ENCODE results near the gene GDF15.

GDF15 gene

DNA sequence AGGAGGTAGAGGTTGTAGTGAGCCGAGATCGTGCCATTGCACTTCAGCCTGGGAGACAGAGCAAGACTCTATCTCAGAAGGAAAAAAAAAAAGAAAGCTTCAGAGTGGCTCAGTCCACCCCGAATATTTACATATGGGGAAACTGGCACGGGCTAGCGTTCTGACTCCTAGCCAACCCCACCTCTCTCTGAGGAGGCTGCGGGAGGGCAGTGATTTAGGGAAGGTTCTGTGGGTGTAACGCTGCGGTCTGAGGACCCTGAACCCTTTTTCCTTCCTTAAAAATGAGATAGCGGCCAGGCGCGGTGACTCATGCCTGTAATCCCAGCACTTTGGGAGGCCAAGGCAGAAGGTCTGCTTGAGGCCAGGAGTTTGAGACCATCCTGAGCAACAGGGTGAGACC lies 6.5 kb downstream of the GDF15 start (continued):
- no peak for TF ChIP-seq INSM2 (tag by site-specific recombination; IDR thresholded peaks at IDR 0.05)
- no peak for TF ChIP-seq ZNF843 (tag by site-specific recombination; IDR thresholded peaks at IDR 0.05)
- no peak for TF ChIP-seq SP3 (tag by site-specific recombination; IDR thresholded peaks at IDR 0.05)
- TF ChIP-seq ZFP41 (tag by site-specific recombination; IDR thresholded peaks at IDR 0.05; ENCODE audit: borderline replicate concordance), result no peak
- TF ChIP-seq, protein P1, sequence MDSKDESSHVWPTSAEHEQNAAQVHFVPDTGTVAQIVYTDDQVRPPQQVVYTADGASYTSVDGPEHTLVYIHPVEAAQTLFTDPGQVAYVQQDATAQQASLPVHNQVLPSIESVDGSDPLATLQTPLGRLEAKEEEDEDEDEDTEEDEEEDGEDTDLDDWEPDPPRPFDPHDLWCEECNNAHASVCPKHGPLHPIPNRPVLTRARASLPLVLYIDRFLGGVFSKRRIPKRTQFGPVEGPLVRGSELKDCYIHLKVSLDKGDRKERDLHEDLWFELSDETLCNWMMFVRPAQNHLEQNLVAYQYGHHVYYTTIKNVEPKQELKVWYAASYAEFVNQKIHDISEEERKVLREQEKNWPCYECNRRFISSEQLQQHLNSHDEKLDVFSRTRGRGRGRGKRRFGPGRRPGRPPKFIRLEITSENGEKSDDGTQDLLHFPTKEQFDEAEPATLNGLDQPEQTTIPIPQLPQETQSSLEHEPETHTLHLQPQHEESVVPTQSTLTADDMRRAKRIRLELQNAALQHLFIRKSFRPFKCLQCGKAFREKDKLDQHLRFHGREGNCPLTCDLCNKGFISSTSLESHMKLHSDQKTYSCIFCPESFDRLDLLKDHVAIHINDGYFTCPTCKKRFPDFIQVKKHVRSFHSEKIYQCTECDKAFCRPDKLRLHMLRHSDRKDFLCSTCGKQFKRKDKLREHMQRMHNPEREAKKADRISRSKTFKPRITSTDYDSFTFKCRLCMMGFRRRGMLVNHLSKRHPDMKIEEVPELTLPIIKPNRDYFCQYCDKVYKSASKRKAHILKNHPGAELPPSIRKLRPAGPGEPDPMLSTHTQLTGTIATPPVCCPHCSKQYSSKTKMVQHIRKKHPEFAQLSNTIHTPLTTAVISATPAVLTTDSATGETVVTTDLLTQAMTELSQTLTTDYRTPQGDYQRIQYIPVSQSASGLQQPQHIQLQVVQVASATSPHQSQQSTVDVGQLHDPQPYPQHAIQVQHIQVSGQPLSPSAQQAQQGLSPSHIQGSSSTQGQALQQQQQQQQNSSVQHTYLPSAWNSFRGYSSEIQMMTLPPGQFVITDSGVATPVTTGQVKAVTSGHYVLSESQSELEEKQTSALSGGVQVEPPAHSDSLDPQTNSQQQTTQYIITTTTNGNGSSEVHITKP (tag by site-specific recombination; IDR thresholded peaks at IDR 0.05), result peak; percentile 52; the same call in 1 of the 2 replicates
- TF ChIP-seq ZBTB17 (tag by site-specific recombination; IDR thresholded peaks at IDR 0.05), result no peak

DNA sequence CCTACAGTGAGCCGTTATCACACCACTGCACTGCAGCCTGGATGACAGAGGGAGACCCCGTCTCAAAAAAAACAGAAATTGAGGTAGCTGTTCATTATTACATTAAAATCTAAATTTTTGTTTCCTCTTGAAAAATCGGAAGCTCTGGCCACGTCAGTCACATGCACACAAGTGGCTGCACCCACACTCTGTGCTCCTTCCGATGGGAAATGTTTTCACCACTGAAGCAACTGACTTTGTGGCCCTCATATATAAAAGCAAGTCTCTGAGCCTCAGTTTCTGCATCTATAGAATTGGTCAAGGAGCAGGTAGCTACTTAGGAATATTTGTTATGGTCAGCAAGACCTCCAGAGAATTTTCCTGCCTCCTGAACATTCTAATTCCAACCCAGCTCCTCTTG lies 7.0 kb downstream of the GDF15 start:
- no peaks in the 10 kb centered on the region for H3K9me3 ChIP-seq (ENCODE audit: control insufficient read depth, insufficient read depth, low read depth, low read length)
- TF ChIP-seq RBAK (tag by site-specific recombination; IDR thresholded peaks at IDR 0.05) (no peak), ZSCAN23 (tag by site-specific recombination; IDR thresholded peaks at IDR 0.05) (no peak), ZNF202 (tag by site-specific recombination; IDR thresholded peaks at IDR 0.05; ENCODE audit: borderline replicate concordance) (no peak), ZNF664 (tag by site-specific recombination; IDR thresholded peaks at IDR 0.05) (0 out of 2 replicates have a peak, but pooled peaks have one; percentile 2), KLF8 (tag by site-specific recombination; IDR thresholded peaks at IDR 0.05) (no peak), ZNF555 (tag by site-specific recombination; conservative IDR thresholded peaks at IDR 0.05) (no peak), ZNF239 (tag by site-specific recombination; IDR thresholded peaks at IDR 0.05) (no peak), ZXDB (tag by site-specific recombination; IDR thresholded peaks at IDR 0.05) (no peak)
- H3K4me1 ChIP-seq (ENCODE audit: control insufficient read depth, insufficient read depth, low read length), result no peaks in the 10 kb centered on the region
- CTCF ChIA-PET, result interaction anchor here (0.6 to 1.3 kb wide), 3 partner anchors 9 to 43 kb away, joined by 4 to 6 read pairs (median 4); no protein-coding TSS in a partner anchor
- H3K27ac ChIP-seq (ENCODE audit: extremely low read depth, low read depth, low read length), result no peak overlapping the region
- no peaks in the 10 kb centered on the region for H3K36me3 ChIP-seq (ENCODE audit: control insufficient read depth in 2 of 2, insufficient read depth in 1 of 2, low read length in 2 of 2)
- no peak overlapping the region for H3K4me3 ChIP-seq (ENCODE audit: low read depth, low read length)
- POLR2A ChIA-PET, result no interaction called here

DNA sequence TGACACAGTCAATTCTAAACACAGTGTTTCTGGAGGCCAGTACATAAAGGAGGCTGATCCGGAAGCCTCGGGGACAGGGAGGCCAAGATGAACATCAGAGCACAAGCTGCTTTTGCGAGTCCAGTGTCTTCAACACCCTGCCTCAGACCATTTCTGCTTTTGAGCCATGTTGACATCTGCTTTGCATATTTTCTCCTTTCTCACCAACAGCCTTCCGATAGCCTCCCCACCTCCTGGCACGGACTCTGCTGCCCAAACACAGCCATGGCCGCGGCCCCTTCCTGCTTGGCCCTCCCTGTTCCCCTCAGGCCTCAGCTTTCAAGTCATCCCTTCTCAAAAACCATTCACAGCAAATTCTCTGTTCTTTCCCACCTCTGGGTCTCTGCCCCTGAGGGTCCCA lies 7.9 kb downstream of the GDF15 start:
- no peak overlapping the region for H3K4me3 ChIP-seq (ENCODE audit: low read depth, low read length)
- no peaks in the 10 kb centered on the region for H3K4me1 ChIP-seq (ENCODE audit: control insufficient read depth, insufficient read depth, low read length)
- POLR2A ChIA-PET, result no interaction called here
- no peaks in the 10 kb centered on the region for H3K36me3 ChIP-seq (ENCODE audit: control insufficient read depth in 2 of 2, insufficient read depth in 1 of 2, low read length in 2 of 2)
- H3K27ac ChIP-seq (ENCODE audit: extremely low read depth, low read depth, low read length), result no peak overlapping the region
- CTCF ChIA-PET, result interaction anchor here (1.3 kb wide), 1 partner anchor 8 kb away, joined by 4 read pairs; no protein-coding TSS in a partner anchor
- no peaks in the 10 kb centered on the region for H3K9me3 ChIP-seq (ENCODE audit: control insufficient read depth, insufficient read depth, low read depth, low read length)
- no peak for TF ChIP-seq ZNF792 (tag by site-specific recombination; IDR thresholded peaks at IDR 0.05)
- no peak for TF ChIP-seq ZNF645 (tag by site-specific recombination; IDR thresholded peaks at IDR 0.05)
- no peak for TF ChIP-seq OSR2 (tag by site-specific recombination; IDR thresholded peaks at IDR 0.05)
- TF ChIP-seq HOXA7 (CRISPR knock-in tag; IDR thresholded peaks at IDR 0.05; ENCODE audit: borderline replicate concordance), result no peak
- TF ChIP-seq, protein P1 (tag by site-specific recombination; IDR thresholded peaks at IDR 0.05), result no peak
- TF ChIP-seq ZSCAN30 (tag by site-specific recombination; IDR thresholded peaks at IDR 0.05), result no peak
- TF ChIP-seq ZNF571 (tag by site-specific recombination; IDR thresholded peaks at IDR 0.05), result no peak
- TF ChIP-seq, protein P2, sequence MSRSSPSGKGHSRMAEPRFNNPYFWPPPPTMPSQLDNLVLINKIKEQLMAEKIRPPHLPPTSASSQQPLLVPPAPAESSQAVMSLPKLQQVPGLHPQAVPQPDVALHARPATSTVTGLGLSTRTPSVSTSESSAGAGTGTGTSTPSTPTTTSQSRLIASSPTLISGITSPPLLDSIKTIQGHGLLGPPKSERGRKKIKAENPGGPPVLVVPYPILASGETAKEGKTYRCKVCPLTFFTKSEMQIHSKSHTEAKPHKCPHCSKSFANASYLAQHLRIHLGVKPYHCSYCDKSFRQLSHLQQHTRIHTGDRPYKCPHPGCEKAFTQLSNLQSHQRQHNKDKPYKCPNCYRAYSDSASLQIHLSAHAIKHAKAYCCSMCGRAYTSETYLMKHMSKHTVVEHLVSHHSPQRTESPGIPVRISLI (tag by site-specific recombination; IDR thresholded peaks at IDR 0.05), result no peak
